Caco-2 (cell line): ENCODE results near the gene DZIP1. TPM values are rescaled to one million over a fixed set of nuclear protein-coding genes. Genes with fewer than 3 reads are reported as not detected.

Source experiments
- BruUV-seq: library from RNA; stranded (reverse); fragments of 400-500 nt; replicated peaks from 2 replicates; lab custom pipeline; 2021; lab: Mats Ljungman, UMichigan
- CTCF ChIA-PET: fragments of 300-600 bp; sonication (Branson Sonifier 250); formaldehyde crosslinking; loops from one replicate; lab custom pipeline; 2022; ENCODE audit warnings: antibody characterized with exemption; lab: Charles Lee
- POLR2A ChIA-PET: fragments of 300-600 bp; sonication (Branson Sonifier 250); formaldehyde crosslinking; loops from one replicate; lab custom pipeline; 2022; ENCODE audit warnings: antibody characterized with exemption; lab: Charles Lee
- DNase-seq, 2 experiments: peaks; one replicate each; pipeline versions ENCODE4 v3.0.0 to v3.0.0-alpha.2; 2020 to 2022
- H3K27me3 ChIP-seq: replicated peaks from 2 replicates; pipeline ENCODE4 v1.6.0; 2011; ENCODE audit warnings: low read length; ENCODE audit not compliant: control insufficient read depth, insufficient read depth
- H3K36me3 ChIP-seq: 2 replicates; pipeline ENCODE4 v1.5.1; 2011; ENCODE audit warnings: low read length; ENCODE audit not compliant: control insufficient read depth, insufficient read depth
- H3K4me1 ChIP-seq: fragments of 250-450 bp; sonication (Bioruptor Pico); 2 replicates; pipeline ENCODE4 v1.5.1; 2020; ENCODE audit warnings: mild to moderate bottlenecking
- H3K4me3 ChIP-seq: 2 replicates; pipeline ENCODE4 v1.5.1; 2011; ENCODE audit warnings: low read depth, mild to moderate bottlenecking, control low read depth, low read length
- H3K9me3 ChIP-seq: fragments of 250-450 bp; sonication (Bioruptor Pico); 2 replicates; pipeline ENCODE4 v1.5.1; 2020; ENCODE audit warnings: mild to moderate bottlenecking, moderate library complexity
- H3K27ac Mint-ChIP-seq: one replicate; pipeline ENCODE4 v1.8.0; 2022; ENCODE audit warnings: mixed read lengths; ENCODE audit not compliant: unreplicated experiment
- H3K27me3 Mint-ChIP-seq: one replicate; pipeline ENCODE4 v1.8.0; 2022; ENCODE audit warnings: mixed read lengths; ENCODE audit not compliant: insufficient read depth, unreplicated experiment
- H3K36me3 Mint-ChIP-seq: one replicate; pipeline ENCODE4 v1.8.0; 2022; ENCODE audit warnings: mild to moderate bottlenecking, mixed read lengths; ENCODE audit not compliant: insufficient read depth, unreplicated experiment
- H3K4me1 Mint-ChIP-seq: one replicate; pipeline ENCODE4 v1.8.0; 2022; ENCODE audit warnings: low read depth, mixed read lengths; ENCODE audit not compliant: unreplicated experiment
- H3K4me3 Mint-ChIP-seq: one replicate; pipeline ENCODE4 v1.8.0; 2022; ENCODE audit warnings: mild to moderate bottlenecking, moderate library complexity, mixed read lengths; ENCODE audit not compliant: unreplicated experiment
- H3K9me3 Mint-ChIP-seq: one replicate; pipeline ENCODE4 v1.8.0; 2022; ENCODE audit warnings: mixed read lengths; ENCODE audit not compliant: unreplicated experiment
- CTCF ChIP-seq, 2 experiments: fragments of 200-600 bp in 1 of 2; IDR thresholded peaks; 1 replicate in 1 of 2; 2 replicates in 1 of 2; pipeline versions ENCODE4 v1.5.1 to v1.8.0; 2011 to 2022; ENCODE audit warnings: antibody characterized with exemption in 1 of 2, control low read depth in 1 of 2, inconsistent platforms in 1 of 2, low read depth in 1 of 2, low read length in 1 of 2, mild to moderate bottlenecking in 1 of 2, moderate library complexity in 1 of 2; ENCODE audit not compliant: insufficient read depth in 1 of 2, severe bottlenecking in 1 of 2, unreplicated experiment in 1 of 2
- intact Hi-C: fragments of 100-400 bp; cut with micrococcal nuclease; formaldehyde crosslinking; loops from one replicate; pipeline ENCODE4 v1.10.0; 2022; ENCODE audit not compliant: unreplicated experiment
- total RNA-seq: library from RNA; stranded (reverse); gene quantifications from 2 replicates; pipeline ENCODE4 v1.2.3, GENCODE V29; 2022

DZIP1 gene
- total RNA-seq, 1 experiment from 2014 or later: 6.5 TPM

DNA sequence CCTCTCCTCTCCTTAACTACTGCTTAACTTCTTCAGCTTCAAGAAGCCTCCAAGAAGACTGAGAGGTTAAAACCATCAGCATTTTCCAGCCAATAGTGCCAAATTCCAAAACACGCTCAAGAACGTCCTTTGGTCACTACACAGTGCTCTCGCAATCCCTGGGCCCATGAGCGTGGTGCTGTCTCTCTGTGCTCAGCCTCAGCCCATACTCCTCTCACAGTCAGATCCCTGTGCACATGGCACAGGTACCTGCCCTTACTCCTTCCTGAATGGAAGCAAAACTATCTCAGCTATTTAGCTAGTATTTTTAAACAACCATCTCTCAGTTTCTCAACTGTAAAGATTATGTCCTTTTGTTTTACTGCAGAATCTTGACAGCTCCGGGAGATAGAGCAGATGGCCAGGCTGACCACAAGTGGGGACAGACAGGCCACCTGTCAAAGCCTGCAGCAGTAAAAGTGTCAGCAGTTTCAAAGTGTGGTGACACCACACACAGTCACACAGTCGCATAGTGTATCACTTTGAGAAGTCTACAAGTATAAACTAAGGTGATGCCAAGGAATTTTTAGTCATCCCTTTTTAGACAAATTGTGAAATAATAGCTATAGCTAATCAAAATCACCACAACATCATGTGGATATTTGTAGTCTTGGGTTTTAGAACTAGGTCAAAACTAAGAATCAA is 35.7 kb downstream of the DZIP1 start:
- Histone ChIP-seq H3K36me3 (no peaks in the 10 kb centered on the region), H3K27me3 (no peaks in the 10 kb centered on the region), H3K4me1 (peaks cover 6% of the 10 kb centered on the region), H3K9me3 (no peaks in the 10 kb centered on the region), H3K4me3 (no peak overlapping the region)
- intact Hi-C loops: no loop called here
- H3K9me3 Mint-ChIP-seq: no peaks in the 10 kb centered on the region
- no peak overlapping the region for H3K4me3 Mint-ChIP-seq
- no peak overlapping the region for H3K27ac Mint-ChIP-seq
- TF ChIP-seq CTCF (IDR thresholded peaks at IDR 0.05; ENCODE audit: insufficient read depth in 1 of 2, low read depth in 1 of 2, low read length in 1 of 2, severe bottlenecking in 1 of 2, unreplicated experiment in 1 of 2): no peak
- no TSS peak for BruUV-seq
- DNase-seq: no peak
- H3K36me3 Mint-ChIP-seq: no peaks in the 10 kb centered on the region
- H3K27me3 Mint-ChIP-seq: no peaks in the 10 kb centered on the region
- no peaks in the 10 kb centered on the region for H3K4me1 Mint-ChIP-seq
- POLR2A ChIA-PET: no interaction called here
- CTCF ChIA-PET: interaction anchor here (0.5 to 1.9 kb wide), 2 partner anchors 15 to 53 kb away, joined by 6 to 7 read pairs; no protein-coding TSS in a partner anchor

DNA sequence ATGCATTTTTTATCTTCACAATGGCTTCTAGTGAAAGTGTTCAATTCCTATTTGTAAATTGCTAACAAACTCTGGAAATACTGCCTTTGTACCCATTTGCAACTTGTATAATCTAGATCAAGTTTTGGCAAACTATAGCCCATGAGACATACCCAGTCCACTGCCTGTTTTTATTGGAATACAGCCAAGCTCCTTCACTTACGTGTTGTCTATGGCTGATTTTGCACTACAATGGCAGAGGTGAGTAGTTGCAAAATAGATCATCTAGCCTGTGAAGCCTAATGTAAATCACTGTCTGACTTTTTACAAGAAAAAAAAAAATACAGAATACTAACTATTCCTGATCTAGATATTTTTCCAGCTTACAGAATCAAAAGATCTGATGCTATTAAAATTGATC is 37.1 kb downstream of the DZIP1 start:
- Histone ChIP-seq H3K27me3 (no peaks in the 10 kb centered on the region), H3K9me3 (no peaks in the 10 kb centered on the region), H3K4me1 (peaks cover 7% of the 10 kb centered on the region), H3K4me3 (no peak overlapping the region), H3K36me3 (no peaks in the 10 kb centered on the region)
- Mint-ChIP-seq H3K36me3 (no peaks in the 10 kb centered on the region), H3K4me3 (no peak overlapping the region), H3K27me3 (no peaks in the 10 kb centered on the region), H3K27ac (no peak overlapping the region), H3K9me3 (no peaks in the 10 kb centered on the region), H3K4me1 (no peaks in the 10 kb centered on the region)
- intact Hi-C loops: no loop called here
- DNase-seq: no peak
- ChIA-PET POLR2A (no interaction called here), CTCF (interaction anchor here (0.7 kb wide), 1 partner anchor 48 kb away, joined by 3 read pairs; no protein-coding TSS in a partner anchor)
- BruUV-seq: no TSS peak
- no peak for TF ChIP-seq CTCF (IDR thresholded peaks at IDR 0.05; ENCODE audit: insufficient read depth in 1 of 2, low read depth in 1 of 2, low read length in 1 of 2, severe bottlenecking in 1 of 2, unreplicated experiment in 1 of 2)

GRCh38 chr13:95605448-95606125 is 38.9 kb downstream of the DZIP1 start:
- peaks cover 7% of the 10 kb centered on the region for H3K4me1 ChIP-seq
- no peak for DNase-seq
- Mint-ChIP-seq H3K27me3 (no peaks in the 10 kb centered on the region), H3K4me1 (no peaks in the 10 kb centered on the region), H3K9me3 (no peaks in the 10 kb centered on the region), H3K4me3 (no peak overlapping the region), H3K27ac (no peak overlapping the region), H3K36me3 (no peaks in the 10 kb centered on the region)
- TF ChIP-seq CTCF (IDR thresholded peaks at IDR 0.05; ENCODE audit: insufficient read depth in 1 of 2, low read depth in 1 of 2, low read length in 1 of 2, severe bottlenecking in 1 of 2, unreplicated experiment in 1 of 2): no peak
- H3K27me3 ChIP-seq: no peaks in the 10 kb centered on the region
- no TSS peak for BruUV-seq
- H3K36me3 ChIP-seq: no peaks in the 10 kb centered on the region
- H3K9me3 ChIP-seq: no peaks in the 10 kb centered on the region
- intact Hi-C loops: no loop called here
- CTCF ChIA-PET: no interaction called here
- POLR2A ChIA-PET: no interaction called here
- H3K4me3 ChIP-seq: no peak overlapping the region
